DND-41 (cell line): ENCODE data around the gene WNK1.

Source experiments
- EZH2 ChIP-seq: IDR thresholded peaks from 3 replicates; pipeline ENCODE4 v1.6.1; 2012; ENCODE audit warnings: borderline replicate concordance, low read depth, mild to moderate bottlenecking, moderate library complexity, low read length, inconsistent platforms; ENCODE audit not compliant: severe bottlenecking
- TF ChIP-seq, protein P1 (sequence below): IDR thresholded peaks from 2 replicates; pipeline ENCODE4 v1.5.1; 2012; ENCODE audit warnings: borderline replicate concordance, low read length, moderate library complexity, mild to moderate bottlenecking; ENCODE audit not compliant: poor library complexity, severe bottlenecking; ENCODE audit errors: extremely low read depth

DNA sequence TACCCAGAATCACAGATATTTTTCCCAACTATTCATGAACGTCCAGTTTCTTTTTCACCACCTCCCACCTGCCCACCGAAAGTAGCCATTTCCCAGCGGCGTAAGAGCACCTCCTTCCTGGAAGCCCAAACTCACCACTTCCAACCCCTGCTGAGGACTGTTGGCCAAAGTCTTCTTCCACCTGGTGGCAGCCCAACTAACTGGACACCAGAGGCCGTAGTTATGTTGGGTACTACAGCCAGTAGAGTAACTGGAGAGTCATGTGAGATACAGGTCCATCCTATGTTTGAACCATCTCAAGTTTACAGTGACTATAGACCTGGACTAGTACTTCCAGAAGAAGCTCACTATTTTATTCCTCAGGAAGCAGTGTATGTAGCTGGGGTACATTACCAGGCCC, 115.5 kb downstream of the WNK1 start:
- TF ChIP-seq, protein P1, sequence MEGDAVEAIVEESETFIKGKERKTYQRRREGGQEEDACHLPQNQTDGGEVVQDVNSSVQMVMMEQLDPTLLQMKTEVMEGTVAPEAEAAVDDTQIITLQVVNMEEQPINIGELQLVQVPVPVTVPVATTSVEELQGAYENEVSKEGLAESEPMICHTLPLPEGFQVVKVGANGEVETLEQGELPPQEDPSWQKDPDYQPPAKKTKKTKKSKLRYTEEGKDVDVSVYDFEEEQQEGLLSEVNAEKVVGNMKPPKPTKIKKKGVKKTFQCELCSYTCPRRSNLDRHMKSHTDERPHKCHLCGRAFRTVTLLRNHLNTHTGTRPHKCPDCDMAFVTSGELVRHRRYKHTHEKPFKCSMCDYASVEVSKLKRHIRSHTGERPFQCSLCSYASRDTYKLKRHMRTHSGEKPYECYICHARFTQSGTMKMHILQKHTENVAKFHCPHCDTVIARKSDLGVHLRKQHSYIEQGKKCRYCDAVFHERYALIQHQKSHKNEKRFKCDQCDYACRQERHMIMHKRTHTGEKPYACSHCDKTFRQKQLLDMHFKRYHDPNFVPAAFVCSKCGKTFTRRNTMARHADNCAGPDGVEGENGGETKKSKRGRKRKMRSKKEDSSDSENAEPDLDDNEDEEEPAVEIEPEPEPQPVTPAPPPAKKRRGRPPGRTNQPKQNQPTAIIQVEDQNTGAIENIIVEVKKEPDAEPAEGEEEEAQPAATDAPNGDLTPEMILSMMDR, result no peak
- TF ChIP-seq EZH2, result no peak
